22Rv1 (cell line): Measurements from ENCODE around the gene STRA8.

Experiments
- H3K27ac ChIP-seq: fragments of 450-650 bp; 2 replicates; pipeline ENCODE4 v1.5.1; 2017
- ZFX ChIP-seq: fragments of 450-650 bp; IDR thresholded peaks from 2 replicates; pipeline ENCODE4 v1.6.1; 2017; ENCODE audit warnings: antibody characterized with exemption, borderline replicate concordance
- TF ChIP-seq, protein P1 (sequence below): fragments of 450-650 bp; IDR thresholded peaks from 2 replicates; pipeline ENCODE4 v1.5.1; 2017; ENCODE audit warnings: mild to moderate bottlenecking

The STRA8 gene

DNA sequence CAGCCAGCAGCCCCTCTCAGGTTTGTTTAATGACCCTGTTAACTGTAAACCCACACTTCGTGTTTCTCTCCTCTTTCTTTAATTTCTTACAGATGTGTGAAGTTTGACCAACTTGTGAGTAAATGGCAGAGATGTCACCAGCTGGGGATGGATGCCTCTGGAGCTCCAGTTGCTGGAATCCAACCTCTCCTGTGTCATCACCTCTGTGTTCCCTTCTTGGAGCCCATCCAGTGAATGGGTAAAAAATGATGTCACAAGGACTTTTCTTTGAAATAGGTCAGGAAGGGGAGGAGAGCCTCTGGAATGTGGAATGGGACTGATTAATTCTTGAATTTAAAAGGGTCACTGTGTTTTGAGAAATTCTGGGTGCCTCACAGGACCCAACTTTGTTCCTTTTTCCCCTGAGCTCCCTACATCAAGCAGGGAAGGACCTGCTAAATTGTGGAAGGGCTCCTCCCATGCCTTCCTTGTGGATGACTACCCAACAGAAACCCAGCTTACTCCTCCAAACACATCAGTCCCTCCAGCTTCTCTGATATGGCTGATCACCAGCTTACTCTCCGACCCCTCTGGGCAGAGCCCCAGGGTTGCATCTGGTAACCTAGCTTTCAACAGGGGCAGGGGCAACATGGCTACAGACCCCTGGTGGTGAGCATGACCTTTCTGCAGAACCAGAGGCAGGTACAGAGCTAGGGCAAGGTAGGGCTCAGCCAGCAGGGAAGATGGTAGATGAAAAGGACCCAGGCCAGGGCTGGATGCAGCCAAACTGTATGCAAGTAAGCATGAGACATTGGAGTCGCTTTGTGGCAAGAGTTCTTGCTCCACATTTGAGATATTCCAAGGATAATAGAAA lies 67.5 kb downstream of the STRA8 start:
- no peak for TF ChIP-seq ZFX
- TF ChIP-seq, protein P1, sequence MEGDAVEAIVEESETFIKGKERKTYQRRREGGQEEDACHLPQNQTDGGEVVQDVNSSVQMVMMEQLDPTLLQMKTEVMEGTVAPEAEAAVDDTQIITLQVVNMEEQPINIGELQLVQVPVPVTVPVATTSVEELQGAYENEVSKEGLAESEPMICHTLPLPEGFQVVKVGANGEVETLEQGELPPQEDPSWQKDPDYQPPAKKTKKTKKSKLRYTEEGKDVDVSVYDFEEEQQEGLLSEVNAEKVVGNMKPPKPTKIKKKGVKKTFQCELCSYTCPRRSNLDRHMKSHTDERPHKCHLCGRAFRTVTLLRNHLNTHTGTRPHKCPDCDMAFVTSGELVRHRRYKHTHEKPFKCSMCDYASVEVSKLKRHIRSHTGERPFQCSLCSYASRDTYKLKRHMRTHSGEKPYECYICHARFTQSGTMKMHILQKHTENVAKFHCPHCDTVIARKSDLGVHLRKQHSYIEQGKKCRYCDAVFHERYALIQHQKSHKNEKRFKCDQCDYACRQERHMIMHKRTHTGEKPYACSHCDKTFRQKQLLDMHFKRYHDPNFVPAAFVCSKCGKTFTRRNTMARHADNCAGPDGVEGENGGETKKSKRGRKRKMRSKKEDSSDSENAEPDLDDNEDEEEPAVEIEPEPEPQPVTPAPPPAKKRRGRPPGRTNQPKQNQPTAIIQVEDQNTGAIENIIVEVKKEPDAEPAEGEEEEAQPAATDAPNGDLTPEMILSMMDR = no peak
- H3K27ac ChIP-seq = no peak overlapping the region
